DMS53 treated with DMSO at 0.1 percent for 48 hours (cell line): ENCODE measurements around the gene BANK1.
"Not testable (repeated sequence)": the region's sequence is repeated elsewhere in the genome, so short reads cannot be mapped to it uniquely, and the experiment has no call there.

ENCODE experiments used
- DNase-seq: peaks from one replicate; lab custom pipeline; 2025; ENCODE audit not compliant: unreplicated experiment; lab: John Stamatoyannopoulos, UW

Gene BANK1

DNA sequence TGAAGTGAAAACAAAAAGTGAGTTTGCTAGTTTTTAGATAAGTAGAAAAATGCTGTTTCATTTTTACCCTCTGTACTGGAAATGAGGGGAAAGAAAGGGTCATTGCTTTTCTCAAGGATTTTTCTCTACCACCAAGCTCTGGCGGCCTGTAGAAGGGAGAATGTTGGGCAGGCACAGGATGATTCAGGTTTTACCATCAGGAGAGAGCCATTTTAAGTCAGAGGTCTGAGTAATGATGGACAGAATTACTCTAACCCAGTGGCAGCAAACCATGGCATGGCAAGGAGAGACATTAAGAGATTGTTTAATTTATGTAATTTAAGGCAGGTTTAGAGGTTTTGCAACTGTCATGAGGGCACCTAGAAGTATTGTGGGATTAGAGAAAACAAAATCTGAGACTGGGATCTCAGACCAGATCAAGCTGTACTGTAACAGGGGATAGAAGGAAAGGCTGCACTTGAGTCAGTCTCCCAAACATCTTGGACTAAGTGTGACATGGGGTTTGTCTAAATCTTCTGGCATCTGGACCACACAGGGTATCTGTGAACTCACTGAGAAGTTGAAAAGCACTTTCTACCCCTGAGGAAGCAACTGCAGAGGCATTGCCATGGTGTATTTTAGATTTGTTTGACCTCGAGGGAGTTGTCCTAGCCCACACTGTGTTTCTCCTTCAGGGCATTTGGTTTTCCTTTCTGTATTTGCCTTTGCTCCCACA is 81.6 kb downstream of the BANK1 start:
- no peak for DNase-seq

DNA sequence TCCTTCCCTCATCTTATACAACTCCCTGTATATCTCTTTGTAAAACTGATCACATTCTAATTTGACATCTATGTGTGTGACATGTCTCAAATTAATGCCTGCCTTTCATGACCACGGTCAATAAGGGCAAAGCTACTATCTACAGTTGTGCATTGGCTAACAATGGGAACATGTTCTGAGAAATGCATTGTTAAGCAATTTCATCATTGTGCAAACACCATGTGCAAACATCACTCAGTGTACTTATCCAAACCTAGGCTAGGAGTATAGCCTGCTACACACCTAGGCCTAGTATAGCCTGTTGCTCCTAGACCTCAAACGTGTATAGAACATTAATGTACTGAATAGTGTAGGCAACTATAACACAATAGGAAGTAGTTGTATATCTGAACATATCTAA is 95.0 kb downstream of the BANK1 start:
- DNase-seq = peak; percentile 86

DNA sequence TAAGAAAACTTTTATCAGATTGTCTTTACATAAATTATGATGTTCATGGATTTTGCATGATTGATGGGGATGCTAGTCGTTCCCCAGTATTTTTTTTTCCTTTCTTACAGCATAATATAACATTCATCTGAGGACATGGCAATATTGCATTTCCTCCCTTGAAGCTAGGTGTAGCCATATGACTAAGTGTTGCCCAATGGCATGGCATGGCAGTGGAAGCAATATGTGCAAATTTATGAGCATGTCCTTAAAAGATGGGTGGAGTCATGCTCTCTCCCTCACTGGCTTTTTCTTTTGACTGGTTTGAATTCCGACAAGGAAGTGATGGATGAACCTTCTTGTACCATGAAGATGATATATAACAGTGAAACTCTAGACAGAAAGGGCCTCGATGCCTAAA is 96.3 kb downstream of the BANK1 start:
- DNase-seq = no peak

DNA sequence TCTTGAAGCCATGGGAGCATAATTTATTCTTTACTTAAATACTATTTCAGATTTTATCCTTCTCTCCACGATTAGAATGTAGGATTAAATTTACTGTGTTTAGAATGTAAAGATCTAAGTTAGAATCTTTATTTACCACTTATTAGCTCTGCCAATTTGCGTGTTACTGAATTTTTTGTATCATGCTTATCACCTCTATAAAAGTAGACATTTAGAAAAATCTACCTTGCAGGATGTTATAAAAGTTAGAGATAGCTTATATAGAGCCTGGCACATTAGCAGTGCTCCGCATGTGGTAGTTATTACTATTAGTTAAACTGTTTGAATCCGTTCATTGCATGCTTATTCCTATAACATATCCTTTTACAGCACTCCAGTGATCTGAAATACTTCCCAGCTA is 97.9 kb downstream of the BANK1 start:
- DNase-seq = no peak

DNA sequence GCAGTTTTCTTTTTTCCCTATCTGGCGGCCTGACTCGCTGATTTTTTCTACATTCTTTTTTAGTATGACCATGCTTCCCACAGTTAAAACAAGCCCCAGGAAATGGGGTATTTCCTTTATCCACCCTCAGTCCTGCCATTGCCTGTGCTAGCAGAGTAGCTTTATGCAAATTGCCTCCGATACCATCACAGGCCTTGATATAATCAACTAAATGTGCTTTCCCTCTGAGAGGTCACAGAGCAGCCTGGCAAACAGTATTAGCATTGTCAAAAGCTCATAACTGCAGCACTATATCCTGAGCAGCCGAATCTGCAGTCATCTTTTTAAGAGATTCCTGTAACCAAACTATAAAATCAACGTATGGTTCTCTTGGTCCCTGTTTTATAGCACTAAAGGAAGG is 115.0 kb downstream of the BANK1 start:
- DNase-seq = not testable (repeated sequence)

DNA sequence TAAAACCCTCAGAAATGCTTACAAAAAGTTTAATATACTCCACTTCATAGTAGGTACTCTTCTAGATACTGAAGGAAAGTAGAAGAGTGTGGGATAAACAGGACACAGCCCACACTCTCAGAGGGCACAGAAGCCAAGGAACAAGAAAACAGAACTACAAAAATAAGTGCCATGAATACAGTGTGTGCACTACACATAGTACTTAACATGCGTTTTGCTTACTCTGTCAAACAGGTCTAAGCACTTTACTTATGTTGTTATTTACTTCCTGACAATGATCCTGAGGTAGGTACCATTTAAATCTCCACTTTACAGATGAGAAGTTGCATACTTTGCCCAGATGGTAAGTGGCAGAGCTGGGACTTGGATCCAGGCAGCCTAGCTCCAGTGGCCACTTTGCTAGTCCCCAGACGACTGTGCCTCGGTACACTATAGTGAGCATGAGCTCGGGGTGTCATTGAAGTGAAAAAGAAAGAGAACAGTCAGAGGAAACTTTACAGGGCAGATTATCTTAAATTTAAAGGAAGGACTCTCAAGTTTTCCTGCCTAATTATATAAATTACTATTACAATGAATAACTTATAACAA is 120.3 kb downstream of the BANK1 start:
- no peak for DNase-seq

DNA sequence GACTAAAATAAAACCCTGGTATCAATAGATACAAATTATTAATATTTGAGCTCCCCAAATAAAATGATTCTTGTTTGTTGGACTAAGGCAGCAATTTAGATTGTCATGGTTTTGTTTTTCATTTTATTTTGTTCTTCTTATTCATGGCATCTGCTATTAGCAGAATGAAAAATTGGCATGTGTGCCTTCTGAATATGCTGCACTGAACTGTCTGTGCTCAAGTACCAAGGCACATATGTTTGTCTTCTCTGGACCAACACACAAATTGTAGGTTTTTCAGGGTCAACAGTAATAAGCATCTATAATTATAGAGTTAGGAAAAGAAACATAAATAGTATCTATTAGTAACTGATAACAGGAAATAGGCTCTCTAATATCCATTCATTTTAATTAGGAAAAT is 121.1 kb downstream of the BANK1 start:
- no peak for DNase-seq

DNA sequence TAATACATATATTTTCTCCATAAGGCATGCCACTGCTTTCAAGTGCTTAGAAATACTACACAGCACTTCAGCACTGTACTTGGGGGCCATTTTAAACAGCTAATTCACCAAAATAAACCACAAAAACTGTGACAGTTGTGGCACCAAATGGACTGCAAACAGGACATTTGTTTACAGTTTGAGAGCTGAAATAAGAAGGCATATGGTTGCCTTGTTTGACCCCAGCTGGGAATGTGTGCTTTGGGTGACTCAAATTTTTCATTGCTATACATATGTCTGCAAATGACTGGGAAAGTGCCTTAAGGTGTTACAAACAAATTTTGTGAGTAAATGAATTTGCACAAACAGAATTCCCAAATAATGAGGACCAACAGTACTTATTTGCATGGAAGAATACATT is 124.2 kb downstream of the BANK1 start:
- no peak for DNase-seq

DNA sequence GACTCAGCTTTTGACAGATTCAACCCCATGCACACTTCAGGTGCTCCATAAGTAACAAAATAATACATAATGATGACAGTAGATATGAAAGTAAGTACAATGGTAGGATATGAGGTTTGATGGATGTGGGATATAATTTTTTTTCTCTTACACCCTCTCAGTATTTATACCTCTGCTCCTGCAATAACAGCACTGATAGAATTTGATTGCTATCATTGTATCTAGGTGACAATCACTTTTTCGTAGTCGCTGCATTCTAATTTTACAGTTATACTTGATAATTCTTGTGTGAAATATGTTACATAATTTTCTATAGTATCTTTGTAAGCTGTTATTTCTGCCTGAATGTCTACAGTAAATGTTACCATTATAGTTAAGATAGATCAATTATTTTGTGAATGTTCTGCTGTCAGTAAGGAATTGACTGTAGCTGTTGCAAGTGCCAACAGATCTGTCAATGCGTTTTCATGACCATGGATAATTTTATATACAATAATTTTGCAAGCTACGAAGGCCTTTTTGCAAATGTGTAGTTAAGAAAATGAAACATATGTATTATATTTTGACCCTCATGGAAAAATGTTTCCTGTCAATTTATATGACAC is 128.9 kb downstream of the BANK1 start:
- no peak for DNase-seq

DNA sequence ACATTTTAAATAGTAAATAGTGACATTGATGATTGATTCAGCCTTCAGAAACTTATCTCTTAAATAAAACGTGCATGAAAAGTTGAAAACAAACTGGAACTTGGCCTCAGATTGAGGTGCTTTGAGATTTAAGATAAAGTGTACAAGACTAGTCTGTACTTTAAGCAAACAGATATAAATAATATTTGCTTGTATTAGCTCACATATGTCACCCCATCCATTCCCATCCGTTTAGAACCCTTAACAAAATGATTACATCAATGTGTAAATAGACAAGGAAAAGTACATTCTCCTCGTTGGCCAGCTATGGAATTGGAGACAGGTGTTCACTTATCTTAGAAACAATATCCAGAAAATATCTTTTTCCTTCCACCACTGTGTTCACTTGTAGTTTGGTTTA is 130.8 kb downstream of the BANK1 start:
- DNase-seq = peak; percentile 41

DNA sequence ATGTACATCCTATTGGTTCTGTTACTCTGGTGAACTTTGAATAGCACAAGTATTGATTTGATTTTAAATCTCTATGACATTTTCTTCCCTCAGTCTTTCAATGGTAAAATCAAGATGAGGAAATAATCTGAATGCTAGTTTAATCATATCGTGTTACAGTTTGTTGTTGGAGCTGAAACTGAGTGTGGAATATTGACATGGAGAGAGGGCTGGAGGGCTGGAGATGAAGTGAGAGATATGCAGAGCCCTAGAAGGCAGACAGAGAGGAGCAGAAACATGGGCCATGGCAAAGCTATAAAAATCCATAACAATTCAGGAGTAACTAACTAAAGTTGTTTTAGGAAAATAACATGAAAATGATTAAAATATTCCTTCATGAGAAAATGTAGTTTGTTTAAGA is 141.1 kb downstream of the BANK1 start:
- no peak for DNase-seq

DNA sequence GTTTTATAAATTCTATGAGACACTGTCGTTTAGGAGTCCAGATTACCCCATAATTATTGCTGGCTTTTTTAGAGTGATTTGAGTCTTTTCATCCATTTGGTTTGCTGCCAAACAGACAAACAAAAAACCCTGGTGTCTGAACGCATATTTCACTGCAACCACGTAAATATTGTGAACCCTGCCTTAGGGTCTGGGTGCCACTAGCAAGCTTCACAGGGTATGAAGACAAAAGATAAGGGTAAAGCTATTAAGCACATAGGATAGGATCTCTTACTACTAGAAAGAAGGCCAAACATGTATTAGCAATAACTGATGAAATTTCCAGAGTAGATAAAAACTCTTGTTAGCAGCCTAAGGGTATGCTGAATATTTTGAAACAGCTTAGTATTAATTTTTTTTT is 143.3 kb downstream of the BANK1 start:
- DNase-seq = no peak

DNA sequence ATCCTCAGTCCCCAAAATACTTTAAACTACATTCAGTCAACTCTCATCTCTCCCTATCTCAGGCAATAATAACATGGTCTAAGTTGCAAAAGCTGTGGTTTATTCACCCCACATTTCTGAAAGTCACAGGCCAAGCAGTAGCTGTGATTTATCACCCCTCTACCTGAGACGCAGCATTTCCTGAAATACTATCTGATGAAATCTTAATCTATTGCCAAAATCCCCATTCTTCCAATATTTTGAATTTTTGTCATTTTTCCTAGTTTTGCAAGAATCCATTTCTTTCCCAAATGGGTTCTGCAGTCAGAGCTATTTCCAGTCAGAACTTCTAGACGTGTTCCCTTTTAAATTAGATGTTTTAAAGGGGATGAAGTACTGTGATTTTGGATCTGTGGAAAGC is 148.3 kb downstream of the BANK1 start:
- no peak for DNase-seq

DNA sequence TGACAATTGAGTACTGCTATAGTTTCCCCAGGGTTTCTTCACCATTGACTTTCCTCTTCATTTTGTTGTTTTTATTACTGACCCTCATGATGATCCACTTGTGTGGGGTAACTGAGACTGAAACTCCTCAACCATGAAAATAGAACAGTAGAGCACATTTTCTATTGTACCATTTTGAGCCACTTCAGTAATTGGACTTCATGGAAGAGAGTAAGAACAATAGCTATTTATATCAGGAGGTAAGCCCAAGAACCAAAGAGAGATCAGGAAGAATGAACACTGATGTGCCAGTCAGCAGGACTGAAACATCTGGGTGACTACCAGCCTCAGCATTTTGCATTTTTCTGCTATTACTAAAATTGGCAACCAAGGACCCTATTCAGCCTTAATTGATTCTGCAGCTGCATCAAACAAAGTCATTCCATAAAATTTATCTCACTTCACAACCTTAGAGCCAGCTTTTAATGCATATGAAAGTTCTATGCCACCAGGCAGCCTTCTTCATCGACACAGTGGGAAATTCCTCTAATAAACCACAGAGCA is 151.4 kb downstream of the BANK1 start:
- no peak for DNase-seq

DNA sequence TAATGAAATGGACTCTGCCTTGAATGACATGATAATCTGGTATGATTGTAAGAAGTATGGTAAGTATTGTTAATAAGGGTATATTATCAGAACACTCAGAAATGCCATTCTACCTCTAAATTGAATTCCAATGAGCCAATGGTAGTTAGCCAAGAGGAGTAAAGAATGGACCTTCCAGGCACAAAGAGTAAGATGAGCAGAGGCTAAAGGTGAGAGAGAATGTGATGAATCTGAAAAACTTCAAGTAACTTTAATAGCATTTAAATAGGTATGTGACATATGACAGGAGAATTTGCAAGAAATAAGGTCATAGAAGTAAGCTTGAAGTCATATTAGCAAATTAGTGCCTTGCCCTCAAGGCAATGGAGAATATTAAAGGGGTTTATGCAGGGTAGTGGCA is 152.4 kb downstream of the BANK1 start:
- DNase-seq = no peak

DNA sequence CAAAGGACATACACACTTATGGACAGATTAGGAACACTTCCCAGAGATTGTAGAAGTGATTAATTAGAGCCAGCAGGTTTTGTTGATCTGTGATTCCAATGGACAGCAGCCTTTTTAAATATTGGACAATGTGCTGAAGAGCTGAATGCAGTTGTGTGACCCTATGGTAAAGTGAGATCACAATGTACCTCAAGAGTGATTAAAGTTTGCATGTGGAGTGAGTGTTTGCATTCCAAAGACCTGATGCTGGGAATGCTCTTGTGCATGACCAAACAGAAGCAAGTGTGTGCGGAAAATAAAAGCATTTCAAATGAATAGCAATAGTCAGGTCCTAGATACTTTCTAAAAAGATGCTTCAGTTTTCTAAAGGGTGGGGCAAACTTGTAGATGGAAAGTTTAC is 154.1 kb downstream of the BANK1 start:
- no peak for DNase-seq

DNA sequence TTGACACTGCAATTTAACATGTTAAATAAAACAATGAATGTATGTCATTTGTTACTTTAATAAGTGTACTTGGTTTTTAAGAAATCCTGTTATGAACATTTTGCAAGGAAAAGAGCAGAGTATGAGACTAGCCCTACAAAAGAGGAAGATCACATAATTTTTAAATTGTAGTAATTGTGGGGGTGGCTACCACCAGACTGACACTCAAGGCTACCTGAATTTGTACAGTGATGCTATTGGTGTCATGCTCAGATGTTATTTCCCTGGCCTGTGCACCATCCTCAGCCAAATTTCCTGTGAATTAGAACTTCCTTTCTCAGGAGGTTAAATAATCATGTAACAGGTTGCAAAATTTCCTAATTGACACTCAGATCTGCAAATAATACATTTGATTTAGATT is 157.5 kb downstream of the BANK1 start:
- no peak for DNase-seq

DNA sequence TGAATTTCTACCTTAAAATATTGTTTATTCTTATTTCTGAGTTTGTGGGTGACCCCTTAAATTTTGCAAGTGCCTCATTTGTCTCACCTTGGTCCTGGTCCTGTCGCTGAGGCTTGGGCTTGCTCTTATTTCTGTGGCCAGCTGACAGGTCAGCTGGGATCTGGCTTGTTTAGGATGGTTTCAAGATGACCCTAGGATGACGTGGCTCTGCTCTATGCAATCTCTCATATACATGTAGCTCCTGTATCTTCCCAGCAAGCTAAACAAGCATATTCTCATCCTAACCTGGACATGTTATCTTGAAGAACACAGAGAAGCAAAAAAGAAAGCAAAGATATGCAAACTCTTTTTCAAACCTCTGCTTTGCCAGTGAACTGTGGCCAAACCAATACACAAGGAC is 158.4 kb downstream of the BANK1 start:
- DNase-seq = no peak

DNA sequence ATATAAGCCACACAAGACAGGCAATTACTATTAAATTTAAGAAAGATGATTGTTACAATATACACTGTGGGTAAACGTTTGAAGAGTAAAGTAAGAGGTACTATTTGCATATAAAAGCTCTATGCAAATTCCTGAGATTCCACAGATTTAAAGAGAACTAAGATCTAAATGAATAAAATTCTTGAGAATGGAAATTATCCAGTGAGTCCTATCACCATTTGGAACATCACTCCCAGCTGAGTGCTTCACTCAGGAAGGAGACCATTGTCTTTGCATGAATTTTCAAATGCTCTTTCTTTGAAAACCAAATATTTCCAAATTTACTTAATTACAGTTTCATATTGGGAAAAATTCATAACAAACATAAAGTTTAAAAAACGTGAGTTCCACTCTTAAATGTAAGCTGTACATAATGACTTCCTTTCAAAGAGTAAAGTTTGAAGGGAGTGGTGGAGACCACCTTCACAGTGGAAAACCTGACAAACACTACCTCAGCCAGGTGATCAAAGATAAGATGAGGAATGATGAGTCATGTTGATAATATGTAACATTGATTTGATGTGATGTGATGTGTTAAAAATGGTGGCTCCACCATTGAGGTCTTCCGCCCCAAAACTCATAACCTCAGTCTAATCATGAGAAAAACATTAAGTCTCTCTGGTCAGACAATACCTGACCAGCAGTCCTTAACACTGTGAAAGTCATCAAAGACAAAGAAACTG is 159.9 kb downstream of the BANK1 start:
- no peak for DNase-seq

DNA sequence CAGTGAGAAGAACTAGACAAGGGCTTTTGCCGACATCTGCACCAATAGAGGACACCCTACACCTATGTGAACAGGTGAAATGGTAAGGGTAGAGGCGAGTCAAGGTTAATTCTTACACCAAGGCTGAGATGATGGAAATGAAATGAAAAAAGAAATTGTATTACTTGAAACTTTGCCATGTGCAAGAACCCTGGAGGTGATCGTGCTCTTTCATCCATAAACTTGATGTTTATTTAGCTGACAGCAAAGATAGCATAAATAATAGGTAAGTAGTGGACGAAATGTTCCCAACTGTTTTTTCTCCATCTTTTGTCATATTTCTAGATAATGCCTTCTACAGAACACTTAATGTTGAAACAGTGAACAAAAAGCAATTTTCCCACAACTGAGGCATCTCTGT is 162.5 kb downstream of the BANK1 start:
- no peak for DNase-seq

DNA sequence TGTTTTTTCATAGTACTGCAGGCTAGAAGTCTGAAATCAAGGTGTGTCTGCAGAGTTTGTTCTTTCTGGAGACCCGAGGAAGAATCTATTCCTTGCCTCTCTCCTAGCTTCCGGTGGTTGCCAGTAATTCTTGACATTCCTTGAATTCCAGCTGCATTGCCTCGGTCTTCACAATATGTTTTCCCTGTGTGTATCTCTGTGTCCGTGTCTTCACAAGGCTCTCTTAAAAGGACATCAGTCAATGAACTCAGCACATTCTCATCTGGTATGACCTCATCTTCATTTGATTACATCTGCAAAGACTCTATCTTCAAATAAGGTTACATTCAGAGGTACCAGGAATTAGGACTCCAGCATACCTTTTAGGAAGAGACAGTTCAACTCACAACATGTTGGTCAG is 163.4 kb downstream of the BANK1 start:
- no peak for DNase-seq

DNA sequence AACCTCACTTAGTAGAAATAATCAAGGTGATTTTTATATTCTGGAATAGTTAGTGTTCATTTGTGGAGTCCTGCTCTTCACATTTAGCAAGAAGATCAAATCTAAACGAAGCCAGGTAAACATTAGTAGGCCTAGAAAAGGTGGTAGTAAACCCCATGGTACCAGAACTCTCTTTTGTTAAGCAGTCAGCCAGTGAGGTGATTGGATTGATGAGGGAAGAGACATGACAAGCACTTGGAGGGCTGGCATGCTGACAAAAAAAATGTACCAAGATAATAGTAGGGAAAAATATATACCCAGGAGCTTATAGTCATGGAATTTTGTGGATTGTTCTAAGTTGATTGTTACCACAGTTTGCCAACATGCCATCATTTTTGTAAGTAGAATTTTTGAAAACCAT is 163.8 kb downstream of the BANK1 start:
- DNase-seq = no peak
